A673 (cell line): ENCODE measurements around the gene CELSR1.

Experiments used
- CTCF ChIP-seq: fragments of 300-800, 200-600 bp; sonication (generic); conservative IDR thresholded peaks from 2 replicates; pipeline ENCODE4 v1.5.1; 2017; ENCODE audit warnings: low read depth, mild to moderate bottlenecking, antibody characterized with exemption, low read length, moderate library complexity, mixed read lengths
- EZH2 ChIP-seq: fragments of 200-600 bp; sonication (generic); IDR thresholded peaks from 2 replicates; pipeline ENCODE4 v1.6.1; 2017; ENCODE audit warnings: borderline replicate concordance, low read depth, mild to moderate bottlenecking, mixed read lengths, antibody characterized with exemption, low read length; ENCODE audit not compliant: poor library complexity, severe bottlenecking

DNA sequence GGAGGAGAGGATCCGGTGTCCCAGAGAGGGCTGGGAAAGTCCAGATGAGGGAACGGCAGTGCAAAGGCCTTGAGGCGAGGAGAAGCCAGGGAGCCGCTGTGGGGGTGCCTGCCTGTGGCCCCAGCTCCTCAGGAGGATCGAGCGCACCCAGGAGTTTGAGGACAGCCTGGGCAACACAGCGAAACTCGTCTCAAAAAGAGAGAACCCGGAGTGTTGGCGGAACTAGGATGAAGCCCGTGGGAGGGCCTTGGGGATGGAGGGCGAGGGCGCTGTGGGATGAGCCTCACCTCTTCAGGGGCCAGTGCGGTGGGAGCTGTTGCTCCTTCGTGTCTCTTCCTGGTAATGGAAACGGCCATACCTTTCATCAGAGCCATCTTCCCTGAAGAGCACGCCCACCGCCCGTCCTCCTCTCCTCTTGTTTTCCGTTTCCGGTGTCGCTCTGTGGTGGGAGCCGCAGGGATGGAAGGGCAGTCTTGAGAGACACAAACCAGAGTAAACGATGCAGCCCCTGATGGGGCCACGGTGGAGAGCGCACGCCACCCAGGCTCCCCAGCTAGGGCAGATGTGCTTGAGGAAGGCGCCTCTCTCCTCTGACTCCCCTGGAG, 186.2 kb downstream of the CELSR1 start:
- TF ChIP-seq CTCF (no peak), EZH2 (no peak)
